Mesenchymal stem cell (in vitro differentiated cells and primary cell): ENCODE measurements around the gene CEP170B.
A peak's percentile ranks its signal among the peaks of the same experiment; 100 is the strongest.

Experiments used
- DNase-seq: peaks from one replicate; pipeline ENCODE4 v3.0.0-alpha.2; 2013
- H2AFZ ChIP-seq: one replicate; pipeline ENCODE4 v1.6.1; 2013; ENCODE audit warnings: low read depth, mild to moderate bottlenecking, control low read depth, inconsistent platforms, low read length, moderate library complexity
- H2AK5ac ChIP-seq: 2 replicates; pipeline ENCODE4 v1.6.1; 2013; ENCODE audit warnings: low read length, moderate library complexity, mild to moderate bottlenecking, inconsistent platforms; ENCODE audit not compliant: severe bottlenecking
- H2BK120ac ChIP-seq: one replicate; pipeline ENCODE4 v1.6.1; 2013; ENCODE audit warnings: low read depth, mild to moderate bottlenecking, inconsistent platforms, low read length, moderate library complexity
- H2BK12ac ChIP-seq, 2 experiments: one replicate each; pipeline ENCODE4 v1.6.1; 2013; ENCODE audit warnings: inconsistent platforms in 2 of 2, low read length in 2 of 2, mild to moderate bottlenecking in 2 of 2, moderate library complexity in 2 of 2, control low read depth in 1 of 2
- H2BK15ac ChIP-seq: one replicate; pipeline ENCODE4 v1.6.1; 2013; ENCODE audit warnings: mild to moderate bottlenecking, low read depth, inconsistent platforms; ENCODE audit not compliant: poor library complexity, severe bottlenecking
- H2BK5ac ChIP-seq: 2 replicates; pipeline ENCODE4 v1.6.1; 2013; ENCODE audit warnings: low read depth, mild to moderate bottlenecking, low read length, control low read depth, inconsistent platforms; ENCODE audit not compliant: poor library complexity, severe bottlenecking
- H3K14ac ChIP-seq, 2 experiments: one replicate each; pipeline ENCODE4 v1.6.1; 2013; ENCODE audit warnings: inconsistent platforms in 2 of 2, low read length in 2 of 2, control low read depth in 1 of 2, mild to moderate bottlenecking in 1 of 2, moderate library complexity in 1 of 2
- H3K18ac ChIP-seq, 2 experiments: one replicate each; pipeline ENCODE4 v1.6.1; 2013; ENCODE audit warnings: inconsistent platforms in 2 of 2, low read length in 2 of 2, control low read depth in 1 of 2, low read depth in 1 of 2, mild to moderate bottlenecking in 1 of 2
- H3K23ac ChIP-seq, 2 experiments: one replicate each; pipeline ENCODE4 v1.6.1; 2013; ENCODE audit warnings: inconsistent platforms in 2 of 2, low read length in 2 of 2, mild to moderate bottlenecking in 2 of 2, moderate library complexity in 2 of 2, control low read depth in 1 of 2
- H3K27ac ChIP-seq: 2 replicates; pipeline ENCODE4 v1.5.1; 2013; ENCODE audit warnings: mild to moderate bottlenecking, moderate library complexity, low read length, control low read depth, inconsistent platforms; ENCODE audit not compliant: poor library complexity, severe bottlenecking
- H3K27me3 ChIP-seq, 2 experiments: 2 replicates each; pipeline versions ENCODE4 v1.6.1 to v1.7.0; 2013; ENCODE audit warnings: low read length in 2 of 2, mild to moderate bottlenecking in 2 of 2, moderate library complexity in 2 of 2, control low read depth in 1 of 2, inconsistent platforms in 1 of 2; ENCODE audit not compliant: control insufficient read depth in 1 of 2, insufficient read depth in 1 of 2
- H3K36me3 ChIP-seq, 2 experiments: 2 replicates each; pipeline versions ENCODE4 v1.6.1 to v1.7.0; 2013; ENCODE audit warnings: low read length in 2 of 2, control low read depth in 1 of 2, inconsistent platforms in 1 of 2, low read depth in 1 of 2, mild to moderate bottlenecking in 1 of 2; ENCODE audit not compliant: insufficient read depth in 2 of 2, control insufficient read depth in 1 of 2
- H3K4ac ChIP-seq, 2 experiments: one replicate each; pipeline ENCODE4 v1.6.1; 2013; ENCODE audit warnings: inconsistent platforms in 2 of 2, low read length in 2 of 2, mild to moderate bottlenecking in 2 of 2, moderate library complexity in 2 of 2, control low read depth in 1 of 2, low read depth in 1 of 2
- H3K4me1 ChIP-seq: 2 replicates; pipeline ENCODE4 v1.6.1; 2013; ENCODE audit warnings: low read depth, low read length, control low read depth; ENCODE audit not compliant: control insufficient read depth, insufficient read depth
- H3K4me2 ChIP-seq: 2 replicates; pipeline ENCODE4 v1.6.1; 2013; ENCODE audit warnings: low read length, mild to moderate bottlenecking, inconsistent platforms; ENCODE audit not compliant: poor library complexity, severe bottlenecking
- H3K4me3 ChIP-seq, 2 experiments: 2 replicates each; pipeline versions ENCODE4 v1.5.1 to v1.7.0; 2013; ENCODE audit warnings: low read length in 2 of 2, mild to moderate bottlenecking in 2 of 2, control low read depth in 1 of 2, low read depth in 1 of 2; ENCODE audit not compliant: insufficient read depth in 1 of 2
- H3K79me1 ChIP-seq: replicated peaks from 2 replicates; pipeline ENCODE4 v1.6.1; 2013; ENCODE audit warnings: mild to moderate bottlenecking, control low read depth, low read length, inconsistent platforms; ENCODE audit not compliant: poor library complexity, severe bottlenecking
- H3K9ac ChIP-seq: 2 replicates; pipeline ENCODE4 v1.7.0; 2013; ENCODE audit warnings: mild to moderate bottlenecking, low read length, moderate library complexity
- H3K9me3 ChIP-seq: 2 replicates; pipeline ENCODE4 v1.7.0; 2013; ENCODE audit warnings: mild to moderate bottlenecking, low read length; ENCODE audit not compliant: control insufficient read depth
- H4K8ac ChIP-seq: one replicate; pipeline ENCODE4 v1.6.1; 2013; ENCODE audit warnings: inconsistent platforms, mild to moderate bottlenecking, low read length, moderate library complexity
- H4K91ac ChIP-seq: one replicate; pipeline ENCODE4 v1.6.1; 2013; ENCODE audit warnings: mild to moderate bottlenecking, low read length, inconsistent platforms
- WGBS: methylation state at CpG from one replicate; pipeline ENCODE4 v1.1.7; 2013; ENCODE audit warnings: mixed read lengths; 5-methylcytosine and 5-hydroxymethylcytosine counted together

Gene CEP170B

GRCh38 chr14:104924421-104925213 lies 59.5 kb downstream of the CEP170B start, which contains the start of gene PLD4:
TSS of gene PLD4 (plus strand) at chr14:104924879. CDS start at chr14:104927141, 2,262 bp downstream.
- Histone ChIP-seq H3K27me3 (peaks cover 0 to 14% of the 10 kb centered on the region in 2 experiments), H3K9ac (no peak within 1 kb of the TSS), H4K8ac (no peak within 1 kb of the TSS), H3K4me3 (no peak within 1 kb of the TSS), H3K4me1 (peaks cover 25% of the 10 kb centered on the region), H3K23ac (no peak within 1 kb of the TSS), H3K9me3 (peaks cover 6% of the 10 kb centered on the region), H2BK5ac (no peak within 1 kb of the TSS), H2BK15ac (no peak within 1 kb of the TSS), H3K27ac (no peak within 1 kb of the TSS), H2AFZ (no peak within 1 kb of the TSS), H3K79me1 (no peaks in the 10 kb centered on the region), H3K36me3 (no peaks in the 10 kb centered on the region), H3K4me2 (no peak within 1 kb of the TSS), H3K18ac (no peak within 1 kb of the TSS), H3K14ac (no peak within 1 kb of the TSS), H3K4ac (no peak within 1 kb of the TSS), H4K91ac (peak within 1 kb of the TSS; percentile 28), H2AK5ac (peak within 1 kb of the TSS; percentile 46), H2BK12ac (no peak within 1 kb of the TSS), H2BK120ac (no peak within 1 kb of the TSS)
- DNase-seq = no peak
- WGBS = 85% methylated on average over 14 of the region's 14 CpGs

DNA sequence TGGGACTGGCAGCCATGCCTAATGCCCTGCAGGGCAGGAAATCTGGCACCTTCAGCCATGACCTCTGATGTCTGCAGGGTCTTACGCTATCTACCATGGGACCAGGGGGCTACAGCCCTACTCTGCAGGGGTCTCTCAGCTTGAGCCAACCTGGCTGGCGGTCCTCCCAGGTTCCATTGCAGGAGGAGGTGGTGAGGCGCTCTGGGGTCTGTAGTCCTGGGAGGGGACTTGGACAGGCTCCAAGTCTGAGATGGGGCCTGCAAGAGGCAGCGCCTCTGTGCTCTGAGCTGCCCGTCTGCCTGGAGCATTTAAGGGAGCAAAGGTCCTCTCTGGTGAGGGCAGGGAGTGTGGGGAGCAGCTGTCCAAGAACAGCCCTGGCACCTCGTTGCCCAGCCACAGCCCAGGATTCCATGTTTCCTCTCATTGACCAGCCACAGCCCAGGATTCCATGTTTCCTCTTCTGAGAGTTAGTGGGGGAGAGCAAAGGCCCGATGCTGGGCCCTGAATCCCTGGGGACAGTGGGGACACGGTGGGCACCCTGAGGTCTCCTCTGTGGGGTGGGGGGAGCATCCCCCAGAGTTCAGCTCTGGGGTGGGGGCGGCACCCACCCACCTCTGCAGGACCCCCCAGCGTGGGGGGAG lies 60.3 kb downstream of the CEP170B start:
- Histone ChIP-seq H3K27ac (no peak overlapping the region), H3K23ac (no peak overlapping the region), H2BK15ac (no peak overlapping the region), H4K91ac (peak overlapping the region; percentile 28), H2AK5ac (peak overlapping the region; percentile 46), H3K18ac (no peak overlapping the region), H3K9ac (no peak overlapping the region), H3K9me3 (peaks cover 6% of the 10 kb centered on the region), H2BK5ac (no peak overlapping the region), H3K4me3 (no peak overlapping the region), H3K36me3 (no peaks in the 10 kb centered on the region), H3K79me1 (no peaks in the 10 kb centered on the region), H4K8ac (no peak overlapping the region), H3K4ac (no peak overlapping the region), H2AFZ (no peak overlapping the region), H2BK12ac (no peak overlapping the region), H3K27me3 (peaks cover 0 to 19% of the 10 kb centered on the region in 2 experiments), H3K4me1 (peaks cover 25% of the 10 kb centered on the region), H3K4me2 (no peak overlapping the region), H3K14ac (no peak overlapping the region), H2BK120ac (no peak overlapping the region)
- DNase-seq = no peak
- 90% methylated on average over 9 of the region's 10 CpGs for WGBS

- Histone ChIP-seq H2BK5ac (no peak overlapping the region), H3K9ac (no peak overlapping the region), H3K27me3 (peaks cover 0 to 19% of the 10 kb centered on the region in 2 experiments), H3K79me1 (no peaks in the 10 kb centered on the region), H3K4me2 (no peak overlapping the region), H2AK5ac (no peak overlapping the region), H3K4me3 (no peak overlapping the region), H2AFZ (no peak overlapping the region), H3K23ac (no peak overlapping the region), H3K4ac (no peak overlapping the region), H2BK15ac (no peak overlapping the region), H2BK120ac (no peak overlapping the region), H3K14ac (no peak overlapping the region), H4K8ac (no peak overlapping the region), H2BK12ac (no peak overlapping the region), H3K18ac (no peak overlapping the region), H3K4me1 (peaks cover 25% of the 10 kb centered on the region), H3K36me3 (no peaks in the 10 kb centered on the region), H3K9me3 (peaks cover 6% of the 10 kb centered on the region), H3K27ac (no peak overlapping the region), H4K91ac (no peak overlapping the region)
- DNase-seq = no peak
- 82% methylated on average over 15 of the region's 15 CpGs for WGBS
These were observed 61.0 kb downstream of the CEP170B start for GRCh38 chr14:104925855-104926609.
